ENCODE data around the gene ALKAL2.
"Not testable (repeated sequence)": the region's sequence is repeated elsewhere in the genome, so short reads cannot be mapped to it uniquely, and the experiment has no call there.

The ALKAL2 gene

GRCh38 chr2:287911-288757 is at the start of gene ALKAL2:
Gene ALKAL2 (minus strand): TSS chr2:288091. CDS start chr2:287835, 256 bp downstream.
- DNase-seq = peak; percentile 51

GRCh38 chr2:336949-337348 is 49.1 kb upstream of the ALKAL2 start:
- not testable (repeated sequence) for DNase-seq

GRCh38 chr2:336360-336759 is 48.5 kb upstream of the ALKAL2 start:
- no peak for DNase-seq

GRCh38 chr2:332592-332991 is 44.7 kb upstream of the ALKAL2 start:
- DNase-seq = no peak

GRCh38 chr2:328761-329160 is 40.9 kb upstream of the ALKAL2 start:
- DNase-seq = no peak

- peak; percentile 72 for DNase-seq
These were observed 35.1 kb upstream of the ALKAL2 start for GRCh38 chr2:323035-323434.

GRCh38 chr2:322326-322725 is 34.4 kb upstream of the ALKAL2 start:
- no peak for DNase-seq

GRCh38 chr2:320561-320960 is 32.7 kb upstream of the ALKAL2 start:
- DNase-seq = no peak

GRCh38 chr2:319059-319600 is 31.2 kb upstream of the ALKAL2 start:
- no peak for DNase-seq

GRCh38 chr2:317501-318424 is 29.9 kb upstream of the ALKAL2 start:
- DNase-seq = peak; percentile 82

GRCh38 chr2:316381-316780 is 28.5 kb upstream of the ALKAL2 start:
- no peak for DNase-seq

GRCh38 chr2:315925-316324 is 28.0 kb upstream of the ALKAL2 start:
- DNase-seq = not testable (repeated sequence)

GRCh38 chr2:314561-315336 is 26.9 kb upstream of the ALKAL2 start:
- no peak for DNase-seq

- peak; percentile 53 for DNase-seq
These were observed 26.1 kb upstream of the ALKAL2 start for GRCh38 chr2:313991-314390.

- no peak for DNase-seq
These were observed 23.1 kb upstream of the ALKAL2 start for GRCh38 chr2:310994-311393.

GRCh38 chr2:309954-310510 is 22.1 kb upstream of the ALKAL2 start:
- no peak for DNase-seq

GRCh38 chr2:309148-309953 is 21.5 kb upstream of the ALKAL2 start:
- peak; percentile 93 for DNase-seq

- no peak for DNase-seq
These were observed 17.5 kb upstream of the ALKAL2 start for GRCh38 chr2:305366-305765.

GRCh38 chr2:296354-296753 is 8.5 kb upstream of the ALKAL2 start:
- DNase-seq = no peak

GRCh38 chr2:295090-295489 is 7.2 kb upstream of the ALKAL2 start:
- no peak for DNase-seq

GRCh38 chr2:290090-290722 is 2.3 kb upstream of the ALKAL2 start:
- peak; percentile 87 for DNase-seq
